ENCODE measurements around the gene NAA15. TPM values are rescaled to one million over a fixed set of nuclear protein-coding genes. Genes with fewer than 3 reads are reported as not detected.

Gene NAA15
- total and polyA plus RNA-seq, 2 of the 8 experiments (the other 6 are each of a cell fraction or from before 2014, with no cell fraction given), result 9.7 to 124 TPM

DNA sequence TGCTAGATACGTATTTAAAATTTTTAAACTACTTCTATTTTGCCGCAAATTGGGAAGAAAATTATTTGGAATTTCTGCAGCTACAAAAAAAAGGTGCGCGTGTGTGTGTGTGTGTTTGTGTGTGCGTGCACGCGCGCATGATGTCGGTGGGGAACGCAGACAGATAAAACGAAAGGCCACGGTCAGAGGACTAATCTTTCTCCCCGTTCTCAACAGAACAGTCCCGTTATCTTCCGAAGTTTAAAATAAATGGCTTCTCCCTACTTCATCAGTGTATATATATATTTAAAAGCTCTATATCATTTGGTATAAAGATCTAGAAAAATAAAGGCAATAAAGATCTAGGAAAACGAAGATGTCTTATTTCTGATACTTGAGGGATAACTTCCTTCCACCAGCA is 22.8 kb upstream of the NAA15 start:
- Histone ChIP-seq H4K91ac (replicated peaks; ENCODE audit: insufficient read length, low read length) (no peak overlapping the region), H3K27me3 (replicated peaks in 1 of 4; ENCODE audit: control insufficient read depth in 3 of 4, extremely low read depth in 1 of 4, insufficient read depth in 3 of 4, low read length in 3 of 4) (peaks cover 5 to 35% (median 25%) of the 10 kb centered on the region in 4 experiments), H3K36me3 (ENCODE audit: control insufficient read depth in 2 of 4, insufficient read depth in 4 of 4, low read length in 3 of 4) (no peaks in the 10 kb centered on the region), H3K9me3 (ENCODE audit: insufficient read depth in 2 of 2, low read depth in 1 of 2, low read length in 1 of 2) (no peaks in the 10 kb centered on the region), H3K4me1 (replicated peaks in 1 of 4; ENCODE audit: control insufficient read depth in 3 of 4, insufficient read depth in 4 of 4, low read length in 3 of 4) (peaks cover 2 to 5% (median 4%) of the 10 kb centered on the region in 4 experiments; a peak in 5 of 7 replicates), H3K9ac (replicated peaks in 1 of 4; ENCODE audit: extremely low read depth in 1 of 4, low read depth in 3 of 4, low read length in 3 of 4) (no peak overlapping the region), H2BK12ac (ENCODE audit: low read depth, low read length) (no peak overlapping the region), H3K79me1 (ENCODE audit: low read depth, low read length) (no peaks in the 10 kb centered on the region), H3K56ac (replicated peaks; ENCODE audit: insufficient read length, low read depth, low read length) (no peak overlapping the region), H2BK20ac (ENCODE audit: low read length) (no peak overlapping the region), H4K8ac (ENCODE audit: extremely low read depth, insufficient read depth, low read length) (no peak overlapping the region), H3K18ac (ENCODE audit: extremely low read depth, low read length) (no peak overlapping the region), H2BK15ac (ENCODE audit: low read length) (no peak overlapping the region), H3K4me2 (ENCODE audit: insufficient read depth in 1 of 2, low read depth in 2 of 2, low read length in 2 of 2) (peak overlapping the region; percentile 85 to 93), H2BK5ac (ENCODE audit: low read depth, low read length) (no peak overlapping the region), H2AK5ac (ENCODE audit: low read depth, low read length) (no peak overlapping the region), H3K27ac (ENCODE audit: low read depth, low read length) (no peak overlapping the region), H3K79me2 (ENCODE audit: control insufficient read depth in 1 of 2, insufficient read depth in 2 of 2, low read length in 2 of 2) (no peaks in the 10 kb centered on the region), H3K4me3 (ENCODE audit: extremely low read depth in 1 of 4, insufficient read depth in 2 of 4, low read depth in 3 of 4, low read length in 4 of 4) (peak overlapping the region in 2 of 4 experiments; percentile 52 to 65; a peak in 4 of 8 replicates), H3K14ac (ENCODE audit: insufficient read length) (no peak overlapping the region), H2AFZ (ENCODE audit: low read length) (no peak overlapping the region), H3K23ac (ENCODE audit: insufficient read length) (no peak overlapping the region), H2BK120ac (replicated peaks; ENCODE audit: low read depth, low read length) (no peak overlapping the region), H3K23me2 (ENCODE audit: low read depth, low read length) (peaks cover 9% of the 10 kb centered on the region), H4K5ac (ENCODE audit: insufficient read length, low read depth, low read length) (no peak overlapping the region), H4K20me1 (replicated peaks in 1 of 2; ENCODE audit: control insufficient read depth in 1 of 2, insufficient read depth in 2 of 2, low read length in 2 of 2) (no peaks in the 10 kb centered on the region), H3K4ac (replicated peaks; ENCODE audit: insufficient read length, low read depth, low read length) (no peak overlapping the region)
- no peak for DNase-seq (ENCODE audit: low read depth in 1 of 2, low spot score in 2 of 2)
- TF ChIP-seq SRF (IDR thresholded peaks at IDR 0.05; ENCODE audit: low read depth, low read length) (no peak), EZH2 (IDR thresholded peaks at IDR 0.05; ENCODE audit: low read depth, low read length, severe bottlenecking) (no peak), RNF2 (IDR thresholded peaks at IDR 0.05; ENCODE audit: borderline replicate concordance, low read depth, low read length, missing control alignments, poor library complexity, severe bottlenecking) (peak; percentile 62), JUND (IDR thresholded peaks at IDR 0.05; ENCODE audit: low read length) (no peak), JUN (IDR thresholded peaks at IDR 0.05; ENCODE audit: low read depth, low read length) (no peak), ZNF274 (IDR thresholded peaks at IDR 0.05; ENCODE audit: borderline replicate concordance, extremely low read depth, low read length) (no peak), USF2 (IDR thresholded peaks at IDR 0.05; ENCODE audit: low read length) (no peak), SP1 (IDR thresholded peaks at IDR 0.05; ENCODE audit: low read depth, low read length) (no peak)
- POLR2A ChIA-PET (ENCODE audit: partially characterized antibody), result no interaction called here
- no peak for FAIRE-seq
- CTCF ChIA-PET (ENCODE audit: partially characterized antibody), result interaction anchor here (1.0 kb wide), 1 partner anchor 9 kb away, joined by 3 read pairs; no protein-coding TSS in a partner anchor
- 79% methylated on average over 16 of the region's 16 CpGs; no CpG with 5 or more reads in 1 of the 2 experiments for WGBS, 2 experiments (ENCODE audit: extremely low coverage in 1 of 2, insufficient coverage in 1 of 2, insufficient read length in 1 of 2, insufficient replicate concordance in 2 of 2, low coverage in 1 of 2, low lambda C conversion rate in 2 of 2, missing lambda C conversion rate in 1 of 2)

Measured in H1 (cell line).